DMS79 (cell line): Measurements from ENCODE around the gene POU6F2.
A peak's percentile ranks its signal among the peaks of the same experiment; 100 is the strongest.

Source experiments
- DNase-seq: peaks from one replicate; lab custom pipeline; 2025; lab: John Stamatoyannopoulos, UW

POU6F2 gene

GRCh38 chr7:39069896-39070881 lies 92.5 kb downstream of the POU6F2 start:
- DNase-seq = no peak

- DNase-seq = no peak
Measured at GRCh38 chr7:39071116-39071515, 93.4 kb downstream of the POU6F2 start.

GRCh38 chr7:39073432-39073831 lies 95.7 kb downstream of the POU6F2 start:
- DNase-seq = peak; percentile 46

GRCh38 chr7:39075210-39075609 lies 97.5 kb downstream of the POU6F2 start:
- no peak for DNase-seq

GRCh38 chr7:39083781-39084180 lies 106.1 kb downstream of the POU6F2 start:
- no peak for DNase-seq

- DNase-seq = no peak
Measured at GRCh38 chr7:39084349-39084748, 106.6 kb downstream of the POU6F2 start.

GRCh38 chr7:39085189-39085588 lies 107.5 kb downstream of the POU6F2 start:
- no peak for DNase-seq

- DNase-seq = peak; percentile 79
Measured at GRCh38 chr7:39085590-39086049, 107.9 kb downstream of the POU6F2 start.

- no peak for DNase-seq
Measured at GRCh38 chr7:39086638-39087360, 109.1 kb downstream of the POU6F2 start.

GRCh38 chr7:39088730-39089593 lies 111.3 kb downstream of the POU6F2 start:
- no peak for DNase-seq

- no peak for DNase-seq
Measured at GRCh38 chr7:39091145-39091544, 113.4 kb downstream of the POU6F2 start.

GRCh38 chr7:39091774-39092173 lies 114.1 kb downstream of the POU6F2 start:
- peak; percentile 54 for DNase-seq

GRCh38 chr7:39094731-39095130 lies 117.0 kb downstream of the POU6F2 start:
- no peak for DNase-seq

GRCh38 chr7:39095875-39096619 lies 118.3 kb downstream of the POU6F2 start:
- DNase-seq = no peak

- DNase-seq = no peak
Measured at GRCh38 chr7:39098506-39098905, 120.8 kb downstream of the POU6F2 start.

GRCh38 chr7:39099146-39099545 lies 121.4 kb downstream of the POU6F2 start:
- no peak for DNase-seq

- DNase-seq = no peak
Measured at GRCh38 chr7:39100270-39100669, 122.6 kb downstream of the POU6F2 start.

GRCh38 chr7:39102234-39102633 lies 124.5 kb downstream of the POU6F2 start:
- peak; percentile 54 for DNase-seq

- no peak for DNase-seq
Measured at GRCh38 chr7:39105720-39106119, 128.0 kb downstream of the POU6F2 start.

GRCh38 chr7:39125846-39126245 lies 148.1 kb downstream of the POU6F2 start:
- DNase-seq = no peak

GRCh38 chr7:39127058-39127457 lies 149.3 kb downstream of the POU6F2 start:
- no peak for DNase-seq
